Mesenteric fat pad (tissue), 1 donor: ENCODE data around the gene ACAA2. TPM values are rescaled to one million over a fixed set of nuclear protein-coding genes. Genes with fewer than 3 reads are reported as not detected.

Experiments used
- DNase-seq: peaks from one replicate; pipeline ENCODE4 v3.0.0-alpha.2; 2020; ENCODE audit warnings: low spot score
- total RNA-seq: library from RNA; stranded (reverse); fragmentation: NEBNext Ultra II Directional; extraction: Animal tissue kit (Norgen Biotek cat#: 25700); gene quantifications from one replicate; pipeline ENCODE4 v1.2.1, GENCODE V29; 2021
- donor health status: DM: yes; HTN: yes; CAD: no.

ACAA2 gene
- total RNA-seq, 1 donor from 2014 or later = 178 TPM

- DNase-seq = no peak
These were observed 68.8 kb downstream of the ACAA2 start for GRCh38 chr18:49744376-49745008.

- peak; percentile 49 for DNase-seq
These were observed 70.2 kb downstream of the ACAA2 start for GRCh38 chr18:49743117-49743567.

- DNase-seq = no peak
These were observed 70.8 kb downstream of the ACAA2 start for GRCh38 chr18:49742316-49743116.

- DNase-seq = no peak
These were observed 74.1 kb downstream of the ACAA2 start for GRCh38 chr18:49739275-49739674.

- DNase-seq = no peak
These were observed 74.6 kb downstream of the ACAA2 start for GRCh38 chr18:49738721-49739120.

- no peak for DNase-seq
These were observed 78.5 kb downstream of the ACAA2 start for GRCh38 chr18:49734836-49735235.

DNA sequence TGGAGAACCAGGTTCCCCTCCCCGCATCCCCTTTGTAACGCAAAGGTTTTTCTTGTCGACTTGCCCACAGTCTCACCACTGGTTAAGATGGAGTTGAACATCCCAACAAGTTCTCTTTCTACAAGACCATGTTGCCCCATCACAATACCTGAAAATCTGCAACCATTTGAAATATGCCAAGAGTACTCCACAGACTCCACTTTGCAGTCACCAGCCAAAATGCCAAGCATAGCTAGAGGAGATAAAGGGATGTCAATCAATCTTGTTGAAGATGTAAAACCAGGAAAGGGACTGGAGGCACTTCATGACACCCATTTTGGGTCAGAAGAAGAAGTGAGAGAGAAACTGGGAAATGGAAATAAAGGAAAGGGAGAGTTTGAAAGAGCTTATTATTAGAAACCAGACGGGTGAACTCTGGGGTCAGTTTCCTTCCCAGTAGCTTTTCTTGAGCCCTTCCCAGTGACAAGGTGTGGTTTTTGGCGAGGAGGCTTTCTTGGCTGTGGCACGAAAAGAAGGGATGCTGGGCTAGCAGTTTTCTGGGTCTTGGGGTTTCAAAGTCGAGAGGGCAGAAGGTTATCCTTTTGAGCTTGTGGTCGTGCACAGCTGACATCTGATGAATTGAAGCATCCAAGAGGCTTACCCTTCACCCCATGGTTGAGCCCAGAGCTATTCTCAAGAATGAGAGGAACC lies 79.3 kb downstream of the ACAA2 start:
- no peak for DNase-seq

GRCh38 chr18:49733321-49733720 lies 80.0 kb downstream of the ACAA2 start:
- no peak for DNase-seq
